Ramos (cell line): ENCODE results near the gene IMPG1.
"Not testable (repeated sequence)": the region's sequence is repeated elsewhere in the genome, so short reads cannot be mapped to it uniquely, and the experiment has no call there.

Experiments
- in situ Hi-C: fragments of 300-500 bp; cut with MboI; formaldehyde crosslinking; loops from one replicate; pipeline ENCODE4 v1.14.3; 2022; ENCODE audit warnings: low sequenced_read_pairs; ENCODE audit not compliant: unreplicated experiment

The IMPG1 gene

GRCh38 chr6:75900216-75900615 is 172.2 kb downstream of the IMPG1 start:
- in situ Hi-C loops, result not testable (repeated sequence)

GRCh38 chr6:75896526-75896925 is 175.9 kb downstream of the IMPG1 start:
- in situ Hi-C loops, result no loop called here

- in situ Hi-C loops, result no loop called here
Measured at GRCh38 chr6:75893776-75894152, 178.7 kb downstream of the IMPG1 start.

- in situ Hi-C loops, result no loop called here
Measured at GRCh38 chr6:75893058-75893775, 179.2 kb downstream of the IMPG1 start.

GRCh38 chr6:75892384-75892783 is 180.1 kb downstream of the IMPG1 start:
- in situ Hi-C loops, result no loop called here

- in situ Hi-C loops, result no loop called here
Measured at GRCh38 chr6:75884822-75885221, 187.6 kb downstream of the IMPG1 start.

GRCh38 chr6:75882734-75883133 is 189.7 kb downstream of the IMPG1 start:
- in situ Hi-C loops, result no loop called here

- in situ Hi-C loops, result no loop called here
Measured at GRCh38 chr6:75880305-75880704, 192.2 kb downstream of the IMPG1 start.

GRCh38 chr6:75876152-75876551 is 196.3 kb downstream of the IMPG1 start:
- in situ Hi-C loops, result no loop called here

GRCh38 chr6:75874224-75874623 is 198.2 kb downstream of the IMPG1 start:
- in situ Hi-C loops, result no loop called here
